ENCODE results near the gene CHGA. TPM values are rescaled to one million over a fixed set of nuclear protein-coding genes. Genes with fewer than 3 reads are reported as not detected.

CHGA gene
- total RNA-seq, 6 experiments from 2014 or later: not detected

DNA sequence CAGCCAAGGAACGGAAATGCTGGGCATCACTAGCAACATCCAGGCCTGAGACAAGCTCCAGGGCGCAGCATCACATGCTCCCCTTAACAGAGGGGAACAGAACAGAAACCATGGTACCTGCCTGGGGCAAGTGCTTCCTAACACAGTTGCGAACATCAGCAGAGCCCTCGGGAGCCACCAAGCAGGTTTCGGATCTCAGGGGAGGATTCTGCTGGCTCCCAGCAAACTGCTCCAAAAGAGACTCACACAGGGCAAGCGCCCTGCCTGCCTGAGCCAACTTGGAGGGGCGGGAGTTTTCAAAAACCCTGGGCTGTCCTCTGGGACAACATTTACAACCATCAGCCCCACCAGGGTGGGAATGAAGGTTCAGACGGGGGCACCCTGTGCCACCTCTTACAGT lies 19.6 kb downstream of the CHGA start:
- no peaks in the 10 kb centered on the region for H3K36me3 Mint-ChIP-seq (ENCODE audit: low read depth)
- H3K4me1 Mint-ChIP-seq (ENCODE audit: low read depth): no peaks in the 10 kb centered on the region
- peaks cover 2% of the 10 kb centered on the region for H3K27me3 Mint-ChIP-seq (ENCODE audit: insufficient read depth)
- no peak overlapping the region for H3K4me3 Mint-ChIP-seq
- TF ChIP-seq, protein P1, sequence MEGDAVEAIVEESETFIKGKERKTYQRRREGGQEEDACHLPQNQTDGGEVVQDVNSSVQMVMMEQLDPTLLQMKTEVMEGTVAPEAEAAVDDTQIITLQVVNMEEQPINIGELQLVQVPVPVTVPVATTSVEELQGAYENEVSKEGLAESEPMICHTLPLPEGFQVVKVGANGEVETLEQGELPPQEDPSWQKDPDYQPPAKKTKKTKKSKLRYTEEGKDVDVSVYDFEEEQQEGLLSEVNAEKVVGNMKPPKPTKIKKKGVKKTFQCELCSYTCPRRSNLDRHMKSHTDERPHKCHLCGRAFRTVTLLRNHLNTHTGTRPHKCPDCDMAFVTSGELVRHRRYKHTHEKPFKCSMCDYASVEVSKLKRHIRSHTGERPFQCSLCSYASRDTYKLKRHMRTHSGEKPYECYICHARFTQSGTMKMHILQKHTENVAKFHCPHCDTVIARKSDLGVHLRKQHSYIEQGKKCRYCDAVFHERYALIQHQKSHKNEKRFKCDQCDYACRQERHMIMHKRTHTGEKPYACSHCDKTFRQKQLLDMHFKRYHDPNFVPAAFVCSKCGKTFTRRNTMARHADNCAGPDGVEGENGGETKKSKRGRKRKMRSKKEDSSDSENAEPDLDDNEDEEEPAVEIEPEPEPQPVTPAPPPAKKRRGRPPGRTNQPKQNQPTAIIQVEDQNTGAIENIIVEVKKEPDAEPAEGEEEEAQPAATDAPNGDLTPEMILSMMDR (IDR thresholded peaks at IDR 0.05): no peak
- no peak overlapping the region for H3K27ac Mint-ChIP-seq
- DNase-seq: no peak
- H3K9me3 Mint-ChIP-seq: no peaks in the 10 kb centered on the region

- H3K27me3 Mint-ChIP-seq (ENCODE audit: insufficient read depth): peaks cover 4% of the 10 kb centered on the region
- H3K9me3 Mint-ChIP-seq: no peaks in the 10 kb centered on the region
- no peaks in the 10 kb centered on the region for H3K4me1 Mint-ChIP-seq (ENCODE audit: low read depth)
- no peak overlapping the region for H3K4me3 Mint-ChIP-seq
- H3K27ac Mint-ChIP-seq: no peak overlapping the region
- no peaks in the 10 kb centered on the region for H3K36me3 Mint-ChIP-seq (ENCODE audit: low read depth)
- no peak for DNase-seq
- TF ChIP-seq, protein P1 (IDR thresholded peaks at IDR 0.05): no peak
Observed at GRCh38 chr14:92942976-92943710, 20.2 kb downstream of the CHGA start.

- Mint-ChIP-seq H3K4me1 (ENCODE audit: low read depth) (no peaks in the 10 kb centered on the region), H3K9me3 (no peaks in the 10 kb centered on the region), H3K36me3 (ENCODE audit: low read depth) (no peaks in the 10 kb centered on the region), H3K27me3 (ENCODE audit: insufficient read depth) (peaks cover 4% of the 10 kb centered on the region), H3K27ac (no peak overlapping the region), H3K4me3 (no peak overlapping the region)
- TF ChIP-seq, protein P1 (IDR thresholded peaks at IDR 0.05): no peak
- no peak for DNase-seq
Observed at GRCh38 chr14:92943855-92944570, 21.1 kb downstream of the CHGA start.

GRCh38 chr14:92944976-92945375 lies 22.0 kb downstream of the CHGA start:
- Mint-ChIP-seq H3K27me3 (ENCODE audit: insufficient read depth) (peaks cover 4% of the 10 kb centered on the region), H3K4me1 (ENCODE audit: low read depth) (no peaks in the 10 kb centered on the region)

GRCh38 chr14:92945544-92945943 lies 22.6 kb downstream of the CHGA start:
- Mint-ChIP-seq H3K9me3 (no peaks in the 10 kb centered on the region), H3K36me3 (ENCODE audit: low read depth) (no peaks in the 10 kb centered on the region), H3K27ac (no peak overlapping the region), H3K4me1 (ENCODE audit: low read depth) (no peaks in the 10 kb centered on the region), H3K4me3 (no peak overlapping the region), H3K27me3 (ENCODE audit: insufficient read depth) (peaks cover 4% of the 10 kb centered on the region)
- no peak for DNase-seq
- TF ChIP-seq, protein P1 (IDR thresholded peaks at IDR 0.05): no peak

More at GRCh38 chr14:92944976-92945375, 22.0 kb downstream of the CHGA start:
- H3K27ac Mint-ChIP-seq: no peak overlapping the region
- no peaks in the 10 kb centered on the region for H3K36me3 Mint-ChIP-seq (ENCODE audit: low read depth)
- H3K4me3 Mint-ChIP-seq: no peak overlapping the region
- no peak for DNase-seq
- no peaks in the 10 kb centered on the region for H3K9me3 Mint-ChIP-seq
- TF ChIP-seq, protein P1 (IDR thresholded peaks at IDR 0.05): no peak
